Endothelial cell of umbilical vein (primary cell): Measurements from ENCODE around the gene PPP4R4. TPM values are rescaled to one million over a fixed set of nuclear protein-coding genes. Genes with fewer than 3 reads are reported as not detected.

Source experiments
- BruUV-seq: library from RNA; stranded (reverse); fragments of 400-500 nt; replicated peaks from 2 replicates; lab custom pipeline; 2021; lab: Mats Ljungman, UMichigan
- CTCF ChIA-PET: fragments of 300-600, 350-600 bp; sonication (Branson Sonifier 250); formaldehyde crosslinking; loops from one replicate; lab custom pipeline; 2021; ENCODE audit warnings: antibody characterized with exemption, inconsistent platforms; lab: Charles Lee
- POLR2A ChIA-PET: fragments of 300-600, 350-600 bp; sonication (Branson Sonifier 250); formaldehyde crosslinking; loops from one replicate; lab custom pipeline; 2021; ENCODE audit warnings: antibody characterized with exemption, inconsistent platforms; lab: Charles Lee
- DNase-seq: peaks from one replicate; pipeline ENCODE4 v3.0.0-alpha.2; 2011; ENCODE audit warnings: low read depth, low spot score
- FAIRE-seq: peaks from 2 replicates; lab custom pipeline; 2011; peaks lifted over from hg19 to GRCh38; lab: Jason Lieb, UNC
- H2AFZ ChIP-seq: 2 replicates; pipeline ENCODE4 v1.6.0; 2012; ENCODE audit warnings: low read depth, low read length, control low read depth, inconsistent platforms
- H3K27ac ChIP-seq: 2 replicates; pipeline ENCODE4 v1.5.1; 2011; ENCODE audit warnings: low read depth, mild to moderate bottlenecking, control low read depth, low read length, moderate library complexity; ENCODE audit not compliant: insufficient read depth
- H3K27me3 ChIP-seq, 2 experiments: 2 replicates each; pipeline versions ENCODE4 v1.6.0 to v1.6.1; 2011; ENCODE audit warnings: low read length in 2 of 2, mixed read lengths in 1 of 2; ENCODE audit not compliant: control insufficient read depth in 2 of 2, insufficient read depth in 2 of 2
- H3K36me3 ChIP-seq, 2 experiments: 2 replicates in 1 of 2; 3 replicates in 1 of 2; pipeline ENCODE4 v1.5.1; 2011; ENCODE audit warnings: low read length in 2 of 2, mild to moderate bottlenecking in 1 of 2, moderate library complexity in 1 of 2; ENCODE audit not compliant: control insufficient read depth in 2 of 2, insufficient read depth in 2 of 2; ENCODE audit errors: extremely low read depth in 1 of 2
- H3K4me1 ChIP-seq: 3 replicates; pipeline ENCODE4 v1.5.1; 2011; ENCODE audit warnings: mild to moderate bottlenecking, low read length; ENCODE audit not compliant: control insufficient read depth, insufficient read depth; ENCODE audit errors: extremely low read depth
- H3K4me2 ChIP-seq: 2 replicates; pipeline ENCODE4 v1.6.1; 2011; ENCODE audit warnings: low read length, control low read depth, mixed read lengths; ENCODE audit not compliant: insufficient read depth
- H3K4me3 ChIP-seq, 3 experiments: fragments of 200-600 bp in 1 of 3; sonication (generic), shearing (Covaris generic) in 1 of 3; replicated peaks in 1 of 3; 2 replicates each; pipeline ENCODE4 v1.5.1; 2011 to 2016; ENCODE audit warnings: control low read depth in 3 of 3, low read length in 3 of 3, mild to moderate bottlenecking in 2 of 3, inconsistent platforms in 1 of 3, low read depth in 1 of 3, moderate library complexity in 1 of 3; ENCODE audit not compliant: insufficient read depth in 1 of 3
- H3K79me2 ChIP-seq: 2 replicates; pipeline ENCODE4 v1.6.0; 2012; ENCODE audit warnings: low read length, inconsistent platforms; ENCODE audit not compliant: control insufficient read depth, insufficient read depth
- H3K9ac ChIP-seq: replicated peaks from 2 replicates; pipeline ENCODE3; 2011; ENCODE audit warnings: low read length, control low read depth; ENCODE audit not compliant: insufficient read depth; ENCODE audit errors: extremely low read depth
- H3K9me1 ChIP-seq: replicated peaks from 3 replicates; pipeline ENCODE4 v1.6.0; 2011; ENCODE audit warnings: mild to moderate bottlenecking, low read length; ENCODE audit not compliant: control insufficient read depth, insufficient read depth; ENCODE audit errors: extremely low read depth
- H3K9me3 ChIP-seq: replicated peaks from 2 replicates; pipeline ENCODE4 v1.5.1; 2012; ENCODE audit warnings: low read length, inconsistent platforms; ENCODE audit not compliant: control insufficient read depth, insufficient read depth
- H4K20me1 ChIP-seq: replicated peaks from 2 replicates; pipeline ENCODE3; 2011; ENCODE audit warnings: mild to moderate bottlenecking, low read length; ENCODE audit not compliant: control insufficient read depth, insufficient read depth; ENCODE audit errors: extremely low read depth
- EZH2 ChIP-seq: IDR thresholded peaks from 2 replicates; pipeline ENCODE4 v1.6.1; 2012; ENCODE audit warnings: borderline replicate concordance, low read depth, mild to moderate bottlenecking, moderate library complexity, low read length, inconsistent platforms; ENCODE audit not compliant: severe bottlenecking
- GATA2 ChIP-seq: IDR thresholded peaks from 2 replicates; pipeline ENCODE4 v1.7.0; 2011; ENCODE audit warnings: low read depth, mild to moderate bottlenecking, moderate library complexity, mixed read lengths, low read length; ENCODE audit not compliant: insufficient read length, insufficient read depth
- POLR2A ChIP-seq: IDR thresholded peaks from 2 replicates; pipeline ENCODE4 v1.6.1; 2012; ENCODE audit warnings: low read depth, mild to moderate bottlenecking, control low read depth, low read length
- dilution Hi-C: fragments of 300-500 bp; cut with MboI; formaldehyde crosslinking; loops from one replicate; pipeline ENCODE4 v1.15.0; 2019; ENCODE audit warnings: low sequenced_read_pairs; ENCODE audit not compliant: extremely low pct_ligation_motif_present
- intact Hi-C: fragments of 100-400 bp; cut with micrococcal nuclease; formaldehyde crosslinking; loops from one replicate; pipeline ENCODE4 v1.10.0; 2022
- polyA plus RNA-seq, 4 experiments: library from polyadenylated mRNA; depleted of rRNA in 3 of 4; stranded (reverse) in 3 of 4; unstranded in 1 of 4; fragments of >200 nt; gene quantifications; 2 replicates each; pipeline versions ENCODE4 v1.2.1 to v1.2.3, GENCODE V29; 2011 to 2012; ENCODE audit warnings: missing spikeins in 1 of 4
- total RNA-seq: library from RNA; stranded (reverse); gene quantifications from 2 replicates; pipeline ENCODE4 v1.2.3, GENCODE V29; 2021
- TF ChIP-seq, protein P1 (sequence below): IDR thresholded peaks from 2 replicates; pipeline ENCODE4 v1.6.1; 2011; ENCODE audit not compliant: insufficient read depth, insufficient read length
- TF ChIP-seq, protein P2 (sequence below), 2 donors: IDR thresholded peaks; 1 replicate in 1 of 2; 2 replicates in 1 of 2; pipeline ENCODE4 v1.5.1; 2011; ENCODE audit warnings: low read length in 2 of 2, mild to moderate bottlenecking in 2 of 2, moderate library complexity in 2 of 2, control low read depth in 1 of 2, inconsistent platforms in 1 of 2, low read depth in 1 of 2; ENCODE audit not compliant: insufficient read depth in 1 of 2; ENCODE audit errors: extremely low read depth in 1 of 2

The PPP4R4 gene
- total and polyA plus RNA-seq, 2 donors (not counting 3 experiments of a cell fraction or from before 2014, with no cell fraction given): not detected

GRCh38 chr14:94321421-94322271 is 147.5 kb downstream of the PPP4R4 start:
- Histone ChIP-seq H3K4me2 (no peak overlapping the region), H4K20me1 (no peaks in the 10 kb centered on the region), H3K36me3 (no peaks in the 10 kb centered on the region), H3K79me2 (no peaks in the 10 kb centered on the region), H3K27ac (no peak overlapping the region), H3K4me3 (no peak overlapping the region), H3K9me1 (no peaks in the 10 kb centered on the region), H3K4me1 (no peaks in the 10 kb centered on the region), H3K27me3 (no peaks in the 10 kb centered on the region), H3K9ac (no peak overlapping the region), H2AFZ (no peak overlapping the region), H3K9me3 (no peaks in the 10 kb centered on the region)
- DNase-seq (no peak), FAIRE-seq (no peak)
- POLR2A ChIA-PET: no interaction called here
- intact Hi-C loops: no loop called here
- TF ChIP-seq EZH2: no peak
- TF ChIP-seq GATA2: no peak
- TF ChIP-seq, protein P1, sequence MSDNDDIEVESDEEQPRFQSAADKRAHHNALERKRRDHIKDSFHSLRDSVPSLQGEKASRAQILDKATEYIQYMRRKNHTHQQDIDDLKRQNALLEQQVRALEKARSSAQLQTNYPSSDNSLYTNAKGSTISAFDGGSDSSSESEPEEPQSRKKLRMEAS: no peak
- no peak for TF ChIP-seq POLR2A
- TF ChIP-seq, protein P2, sequence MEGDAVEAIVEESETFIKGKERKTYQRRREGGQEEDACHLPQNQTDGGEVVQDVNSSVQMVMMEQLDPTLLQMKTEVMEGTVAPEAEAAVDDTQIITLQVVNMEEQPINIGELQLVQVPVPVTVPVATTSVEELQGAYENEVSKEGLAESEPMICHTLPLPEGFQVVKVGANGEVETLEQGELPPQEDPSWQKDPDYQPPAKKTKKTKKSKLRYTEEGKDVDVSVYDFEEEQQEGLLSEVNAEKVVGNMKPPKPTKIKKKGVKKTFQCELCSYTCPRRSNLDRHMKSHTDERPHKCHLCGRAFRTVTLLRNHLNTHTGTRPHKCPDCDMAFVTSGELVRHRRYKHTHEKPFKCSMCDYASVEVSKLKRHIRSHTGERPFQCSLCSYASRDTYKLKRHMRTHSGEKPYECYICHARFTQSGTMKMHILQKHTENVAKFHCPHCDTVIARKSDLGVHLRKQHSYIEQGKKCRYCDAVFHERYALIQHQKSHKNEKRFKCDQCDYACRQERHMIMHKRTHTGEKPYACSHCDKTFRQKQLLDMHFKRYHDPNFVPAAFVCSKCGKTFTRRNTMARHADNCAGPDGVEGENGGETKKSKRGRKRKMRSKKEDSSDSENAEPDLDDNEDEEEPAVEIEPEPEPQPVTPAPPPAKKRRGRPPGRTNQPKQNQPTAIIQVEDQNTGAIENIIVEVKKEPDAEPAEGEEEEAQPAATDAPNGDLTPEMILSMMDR (IDR thresholded peaks at IDR 0.05; ENCODE audit: extremely low read depth in 1 of 2, insufficient read depth in 1 of 2, low read depth in 1 of 2, low read length in 2 of 2): no peak
- dilution Hi-C loops: no loop called here
- no TSS peak for BruUV-seq
- CTCF ChIA-PET: no interaction called here
